GM21717 (cell line): Measurements from ENCODE around the gene DSCAML1.
A peak's percentile ranks its signal among the peaks of the same experiment; 100 is the strongest.
"Not testable (repeated sequence)": the region's sequence is repeated elsewhere in the genome, so short reads cannot be mapped to it uniquely, and the experiment has no call there.

ENCODE experiments used
- ATAC-seq: cut with Tn5 transposase; IDR thresholded peaks from one replicate; pipeline ENCODE4 v1.9.1; 2021; ENCODE audit warnings: mild to moderate bottlenecking, moderate library complexity; ENCODE audit not compliant: unreplicated experiment

Gene DSCAML1

DNA sequence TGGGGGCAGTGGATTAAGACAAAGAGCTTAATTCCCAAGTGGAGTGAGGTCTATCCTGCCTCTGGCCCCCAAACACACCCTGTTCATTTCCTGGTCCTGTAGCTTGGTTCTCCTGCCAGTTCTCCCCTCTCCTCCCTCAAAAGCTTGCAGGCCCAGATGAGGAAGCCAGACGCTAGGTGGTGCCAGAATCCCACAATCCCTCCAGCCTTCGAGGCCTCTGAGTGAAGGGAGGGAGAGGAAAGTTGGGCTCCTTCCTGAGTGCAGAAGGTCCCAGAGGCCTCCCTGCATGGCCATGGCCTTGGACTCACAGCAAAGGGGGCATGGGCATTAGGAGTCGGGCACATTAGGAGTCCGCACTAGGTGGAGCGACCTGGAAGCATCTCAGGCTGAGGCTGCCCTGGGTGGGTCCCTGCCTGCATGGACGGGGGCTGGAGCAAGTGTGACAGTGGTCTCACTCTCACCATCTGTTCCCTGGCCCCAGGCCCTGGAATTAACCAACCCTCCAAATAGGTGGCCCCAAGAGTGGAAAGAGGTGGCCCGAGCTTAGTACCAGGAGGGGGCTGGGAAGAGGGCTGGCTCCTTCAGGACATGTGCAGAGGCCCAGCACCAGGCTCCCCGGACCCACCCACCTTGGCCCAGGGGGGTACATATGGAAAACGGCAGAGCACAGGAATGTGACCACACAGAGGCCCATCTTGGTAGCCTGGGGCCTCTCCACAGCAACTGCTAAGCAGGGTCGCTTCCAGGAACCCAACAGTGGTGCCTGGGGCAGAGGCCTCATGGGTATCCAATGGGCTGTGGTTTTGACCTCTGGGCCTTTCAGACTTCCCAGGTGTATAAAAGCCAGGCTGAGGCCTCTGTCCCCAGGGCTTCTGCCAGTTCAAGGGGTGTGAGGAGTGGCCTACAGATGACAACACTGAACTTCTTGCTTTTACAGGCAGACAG is 22.4 kb upstream of the DSCAML1 start:
- no peak for ATAC-seq

DNA sequence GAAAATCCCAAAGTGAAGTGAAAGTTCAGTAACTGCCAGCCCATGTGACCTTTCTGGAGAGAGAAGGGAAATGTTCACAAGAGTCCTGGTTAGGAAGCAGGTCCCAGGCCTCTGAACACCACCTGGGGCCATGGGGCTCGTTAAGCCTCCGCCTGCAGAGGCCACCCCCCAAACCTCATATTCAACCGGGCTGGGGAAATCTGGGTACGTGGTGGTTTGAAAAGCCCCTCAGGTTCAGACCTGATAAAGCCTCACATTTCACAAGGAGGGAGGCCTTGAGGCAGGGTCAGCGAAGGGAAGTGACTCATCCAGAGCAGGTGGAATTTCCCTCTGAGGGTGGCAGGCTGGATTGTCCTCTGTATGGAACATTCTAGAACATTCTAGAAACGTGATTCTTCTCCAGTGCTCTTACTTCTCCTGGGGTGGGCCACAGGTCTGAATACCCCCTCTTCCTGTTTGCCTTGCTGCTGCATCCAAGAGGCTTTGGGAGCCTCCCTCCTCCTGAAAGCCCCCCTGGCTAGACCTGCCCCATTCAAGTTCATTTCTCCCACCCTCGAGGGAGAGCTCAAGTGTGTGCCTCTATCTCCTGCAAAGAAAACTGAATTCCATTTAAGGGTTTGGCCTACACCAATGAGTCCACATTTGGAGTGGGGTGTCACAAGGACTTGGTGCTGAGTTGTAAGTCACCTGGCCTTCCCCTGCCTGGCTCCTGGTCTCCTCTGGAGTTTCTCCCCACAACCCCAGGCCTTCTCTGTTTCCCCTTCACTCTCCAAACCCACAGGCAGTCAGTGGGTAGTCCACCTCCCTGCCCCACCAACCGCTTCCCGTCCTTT is 21.2 kb upstream of the DSCAML1 start:
- ATAC-seq: no peak

DNA sequence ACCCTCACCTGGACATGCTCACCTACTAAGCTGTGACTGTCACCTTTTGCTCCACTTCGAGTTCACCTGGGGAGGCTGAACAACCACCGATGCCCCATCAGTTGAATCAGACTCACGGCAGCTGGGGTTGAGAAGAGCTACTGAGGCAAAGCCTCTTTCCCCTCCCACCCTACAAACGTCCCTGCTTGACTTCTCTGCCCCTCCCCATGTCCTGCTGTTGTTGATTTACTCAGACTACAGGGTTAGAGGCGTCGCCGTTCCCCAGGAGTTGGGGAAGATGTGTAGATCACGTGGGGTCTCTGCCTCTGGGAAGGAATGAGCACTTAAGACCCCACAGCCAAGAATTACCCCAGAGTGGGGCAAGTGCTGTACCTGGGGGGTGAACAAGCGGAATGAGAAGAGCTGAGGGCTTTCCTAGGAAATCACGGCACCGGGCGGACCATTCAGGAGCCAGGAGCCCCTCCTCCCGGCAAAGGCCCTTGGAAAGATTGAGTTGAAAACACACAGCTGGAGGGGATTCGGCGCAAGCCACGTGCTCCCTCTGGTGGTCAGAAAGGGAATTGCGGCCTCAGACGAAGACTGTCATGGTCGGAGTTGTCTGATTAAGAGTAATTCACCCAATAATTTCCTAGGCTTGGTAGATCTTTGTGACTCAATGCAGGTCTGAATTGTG is 20.5 kb upstream of the DSCAML1 start:
- ATAC-seq: no peak

DNA sequence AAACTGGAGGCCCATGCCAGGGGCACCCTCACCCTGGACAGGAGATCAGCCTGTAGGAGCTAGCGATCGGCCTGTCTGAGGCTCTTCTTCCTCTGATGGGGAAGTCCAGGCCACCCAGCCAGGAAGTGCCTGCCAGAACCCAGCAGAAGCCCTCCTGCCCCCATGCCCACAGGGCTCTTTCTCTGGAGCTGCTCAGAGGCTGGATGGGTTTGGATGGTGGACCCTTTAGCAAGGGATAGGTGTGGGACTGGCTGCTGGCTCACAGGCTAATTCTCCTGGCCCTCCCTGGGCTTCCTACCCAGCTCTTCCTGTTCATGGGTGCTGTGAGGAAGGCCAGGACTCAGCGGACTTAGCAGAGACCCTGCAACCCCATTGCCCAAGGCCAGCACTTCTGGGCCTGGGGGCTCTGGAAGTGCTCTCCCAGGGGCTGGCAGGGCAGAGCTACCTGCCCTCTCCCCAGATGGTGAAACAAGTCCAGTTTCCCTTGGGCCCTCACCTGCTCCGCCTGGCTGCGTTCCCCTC is 19.9 kb upstream of the DSCAML1 start:
- ATAC-seq: no peak

DNA sequence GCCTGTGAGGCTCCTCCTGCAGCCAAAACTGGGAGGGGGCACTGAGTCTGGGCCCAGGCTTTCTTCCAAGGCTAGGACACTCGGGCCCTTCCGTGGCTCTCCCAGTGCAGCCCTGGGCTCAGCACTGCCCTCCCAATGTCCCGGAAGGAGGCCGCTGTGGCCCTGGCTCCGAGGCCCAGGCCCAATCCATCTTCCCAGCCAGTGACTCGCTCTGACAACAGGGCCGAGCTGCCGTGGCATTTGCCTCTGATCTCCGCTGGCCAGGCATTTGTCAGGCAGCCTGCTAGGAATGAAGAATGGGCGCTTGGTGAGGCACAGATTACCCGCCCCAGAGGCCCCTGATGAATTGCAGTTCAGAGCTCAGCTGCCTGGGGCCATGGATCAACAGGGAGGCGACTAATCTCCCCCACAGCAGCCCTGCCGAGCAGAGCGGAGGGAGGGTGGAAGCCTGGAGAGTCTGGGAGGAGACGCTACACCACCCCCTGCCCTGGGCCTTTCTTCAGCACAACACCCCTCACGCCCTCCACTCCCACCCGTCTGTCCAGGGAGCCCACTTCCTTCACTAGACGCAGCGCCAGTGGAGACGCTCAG is 19.2 kb upstream of the DSCAML1 start:
- no peak for ATAC-seq

DNA sequence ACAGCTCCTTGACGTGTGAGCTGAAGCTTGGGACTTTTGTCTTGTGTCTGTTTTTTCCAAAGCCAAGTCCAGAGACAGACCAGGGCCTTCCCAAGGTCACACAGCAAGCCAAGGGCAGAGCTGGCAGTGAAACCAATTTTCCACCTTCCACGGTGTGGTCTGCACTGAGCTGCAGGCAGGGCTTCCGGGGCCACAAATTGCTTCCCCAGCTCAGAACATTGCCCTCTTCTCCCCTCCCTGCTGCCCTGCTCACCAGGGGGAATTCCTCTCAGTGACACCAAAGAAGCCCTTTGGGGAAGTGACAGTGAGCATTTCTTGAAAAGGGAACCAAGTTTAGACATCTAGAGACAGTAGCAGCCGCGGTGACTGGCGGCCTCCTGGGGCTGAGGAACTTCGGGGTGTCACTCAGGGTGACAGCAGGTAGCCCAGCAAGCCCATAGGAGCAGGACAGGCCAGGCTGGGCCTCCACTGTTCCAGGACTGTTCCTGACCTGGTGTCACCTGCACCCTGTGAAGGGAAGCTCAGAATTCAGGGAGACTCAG is 18.3 kb upstream of the DSCAML1 start:
- ATAC-seq: peak; percentile 66

DNA sequence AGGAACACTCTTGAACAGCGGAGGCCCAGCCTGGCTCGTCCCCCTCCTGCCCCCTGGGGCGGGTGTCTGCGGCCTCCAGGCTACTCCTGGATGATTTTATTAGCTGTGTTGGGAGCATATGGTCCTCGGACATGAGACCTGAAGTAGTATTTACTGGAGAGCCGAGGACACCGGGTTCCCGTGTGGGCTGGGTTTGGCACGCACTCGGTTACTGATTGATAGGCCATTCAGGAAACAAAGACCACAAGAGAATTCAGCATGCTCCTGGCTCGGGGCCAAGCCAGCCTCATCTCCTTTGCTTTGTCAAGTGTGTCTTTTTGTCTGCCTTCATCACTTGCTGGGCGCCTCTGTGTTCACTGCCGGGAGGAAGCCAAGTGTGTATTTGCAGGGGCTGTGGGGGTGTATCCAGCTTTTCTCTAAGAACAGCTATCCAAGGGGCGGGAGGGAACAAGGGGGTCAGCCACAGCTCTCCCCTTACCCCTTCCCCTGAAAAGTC is 17.8 kb upstream of the DSCAML1 start:
- ATAC-seq: peak; percentile 33

DNA sequence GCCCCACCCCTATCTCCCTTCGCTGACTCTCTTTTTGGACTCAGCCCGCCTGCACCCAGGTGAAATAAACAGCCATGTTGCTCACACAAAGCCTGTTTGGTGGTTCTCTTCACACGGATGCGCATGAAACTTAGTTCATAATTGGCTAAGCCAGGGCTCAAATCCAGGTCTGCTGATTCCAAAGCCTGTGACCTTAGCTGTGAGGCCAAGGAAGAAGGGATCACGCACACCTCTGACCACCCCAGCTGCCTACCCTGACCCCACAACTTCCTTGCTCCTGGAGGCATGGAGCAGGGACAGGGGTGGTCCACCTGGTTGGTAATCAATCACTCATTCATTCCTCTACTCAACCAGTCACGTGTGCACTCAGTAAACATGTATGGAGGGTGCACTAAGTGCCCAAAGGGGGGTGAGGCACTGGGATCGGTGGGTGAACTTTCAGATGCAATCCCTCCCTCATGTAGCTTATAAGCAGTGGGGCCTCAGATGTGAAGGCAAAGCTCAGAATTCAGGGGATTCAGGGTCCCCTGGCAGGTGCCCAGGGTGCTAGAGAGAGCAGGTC is 17.3 kb upstream of the DSCAML1 start:
- ATAC-seq: no peak

DNA sequence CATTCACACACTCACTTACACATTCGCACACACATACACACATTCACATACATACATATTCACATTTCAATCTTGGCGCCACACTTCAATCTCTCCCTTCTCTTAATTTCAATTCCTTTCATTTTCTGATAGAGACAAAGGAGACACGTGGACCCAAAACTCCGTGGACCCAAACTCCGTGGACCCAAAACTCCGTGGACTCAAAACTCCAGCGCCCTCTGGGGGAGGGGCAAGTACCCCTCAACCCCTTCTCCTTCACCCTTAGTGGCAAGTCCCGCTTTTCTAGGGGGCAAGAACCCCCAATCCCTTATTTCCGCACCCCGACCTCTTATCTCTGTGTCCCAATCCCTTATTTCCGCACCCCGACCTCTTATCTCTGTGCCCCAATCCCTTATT is 13.0 kb upstream of the DSCAML1 start:
- not testable (repeated sequence) for ATAC-seq

DNA sequence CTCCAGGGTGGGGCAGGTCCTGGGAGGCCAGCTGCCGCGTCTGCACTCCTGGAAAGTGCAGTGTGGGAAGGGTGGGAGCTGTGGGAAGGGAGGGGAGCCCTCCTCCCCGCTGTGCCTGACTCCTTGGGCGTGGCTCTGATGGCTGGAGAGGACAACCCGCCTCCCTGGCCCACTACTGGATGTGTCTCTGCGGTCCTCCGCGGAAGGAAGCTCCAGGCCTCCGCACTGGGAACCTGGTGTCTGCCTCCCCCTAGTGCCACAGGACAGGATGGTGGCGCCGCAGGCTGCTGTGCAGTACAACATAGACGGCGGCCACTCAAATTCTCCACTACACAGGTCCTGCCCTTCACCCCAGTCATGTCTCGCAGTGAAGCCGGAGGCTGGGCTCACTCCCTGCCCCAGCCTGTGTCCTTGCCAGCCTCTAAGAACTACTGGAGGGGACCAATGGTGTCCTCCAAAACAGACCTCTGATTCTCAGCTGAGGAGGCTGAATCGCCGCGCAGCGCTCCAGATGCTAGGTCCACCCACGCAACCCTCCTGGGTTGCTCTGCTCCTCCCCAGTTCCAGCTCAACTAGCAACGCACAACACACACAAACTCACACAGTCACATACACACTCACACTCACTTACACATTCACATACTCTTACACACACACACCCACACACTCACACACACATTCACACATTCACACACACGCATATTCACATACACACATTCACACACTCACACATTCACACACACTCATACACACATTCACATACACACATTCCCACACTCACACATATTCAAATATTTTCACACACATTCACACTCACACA is 12.4 kb upstream of the DSCAML1 start:
- no peak for ATAC-seq

DNA sequence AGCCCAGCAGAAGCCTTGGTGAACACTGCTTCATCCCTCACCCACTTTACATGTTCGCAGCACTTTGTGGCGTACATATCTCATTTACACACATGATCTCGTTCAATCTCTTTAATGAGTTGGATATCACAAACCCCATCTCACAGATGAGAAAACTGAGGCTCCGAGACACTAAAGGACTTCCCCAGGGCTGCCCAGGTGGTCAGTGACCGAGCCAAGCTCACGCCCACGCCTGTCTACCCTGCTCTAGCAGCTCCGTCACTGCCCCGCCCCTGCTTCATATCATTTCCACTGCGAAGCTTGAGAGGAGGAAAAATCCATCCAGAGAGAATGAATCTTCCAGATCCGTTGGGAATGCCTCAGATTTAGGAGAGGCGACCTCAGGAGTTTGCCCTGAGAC is 11.8 kb upstream of the DSCAML1 start:
- ATAC-seq: no peak

DNA sequence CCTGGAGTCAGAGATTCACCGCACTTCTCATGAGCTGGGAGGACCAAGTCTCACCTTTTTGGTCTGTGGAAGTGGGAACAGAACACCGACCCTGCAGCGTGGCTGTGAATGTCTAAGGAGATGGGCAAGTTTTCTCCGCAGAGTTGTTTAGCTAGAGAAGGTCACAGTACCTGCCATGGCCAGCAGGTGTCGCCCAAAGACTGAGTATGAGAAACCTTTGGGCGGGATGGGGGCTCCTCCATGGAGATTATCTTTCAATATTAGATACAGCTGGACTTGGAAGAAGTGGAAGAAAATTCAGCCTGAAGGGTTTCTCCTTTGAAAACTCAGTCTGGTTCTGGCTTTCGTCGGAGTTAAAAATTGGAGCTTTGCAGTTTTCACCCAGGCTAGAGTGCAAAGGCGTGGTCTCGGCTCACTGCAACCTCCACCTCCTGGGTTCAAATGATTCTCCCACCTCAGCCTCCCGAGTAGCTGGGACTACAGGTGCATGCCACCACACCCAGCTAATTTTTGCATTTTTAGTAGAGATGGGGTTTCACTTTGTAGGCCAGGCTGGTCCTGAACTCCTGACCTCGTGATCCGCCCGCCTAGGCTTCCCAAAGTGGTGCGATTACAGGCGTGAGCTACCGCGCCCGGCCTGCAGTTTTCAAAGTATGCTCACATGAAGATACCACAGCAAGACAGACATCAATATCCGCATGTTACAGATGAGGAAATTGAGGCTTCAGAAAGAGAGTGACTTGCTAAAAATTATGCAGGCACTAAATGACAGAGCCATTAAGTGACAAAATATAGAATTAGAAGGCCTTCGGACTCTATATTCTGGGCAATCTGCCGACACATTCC is 10.7 kb upstream of the DSCAML1 start:
- ATAC-seq: no peak

DNA sequence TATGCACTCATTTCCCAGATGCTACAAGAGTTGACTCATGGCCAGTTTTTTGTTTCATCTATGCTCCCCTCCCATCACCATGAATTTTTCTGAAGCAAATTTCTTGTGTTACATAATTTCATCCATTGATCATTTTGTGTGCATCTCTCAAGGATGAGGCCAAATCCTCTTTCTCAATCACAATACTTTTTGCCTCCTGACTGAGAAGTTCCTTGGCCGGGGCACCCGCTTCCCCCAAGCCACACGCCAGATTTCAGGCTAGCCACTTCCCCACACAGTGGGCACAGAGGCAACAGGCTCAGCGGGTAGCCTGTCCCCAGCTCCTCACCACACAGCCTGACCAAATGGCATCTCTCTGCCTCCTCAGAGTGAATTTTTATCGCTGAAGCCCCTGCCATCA is 9.8 kb upstream of the DSCAML1 start:
- no peak for ATAC-seq

DNA sequence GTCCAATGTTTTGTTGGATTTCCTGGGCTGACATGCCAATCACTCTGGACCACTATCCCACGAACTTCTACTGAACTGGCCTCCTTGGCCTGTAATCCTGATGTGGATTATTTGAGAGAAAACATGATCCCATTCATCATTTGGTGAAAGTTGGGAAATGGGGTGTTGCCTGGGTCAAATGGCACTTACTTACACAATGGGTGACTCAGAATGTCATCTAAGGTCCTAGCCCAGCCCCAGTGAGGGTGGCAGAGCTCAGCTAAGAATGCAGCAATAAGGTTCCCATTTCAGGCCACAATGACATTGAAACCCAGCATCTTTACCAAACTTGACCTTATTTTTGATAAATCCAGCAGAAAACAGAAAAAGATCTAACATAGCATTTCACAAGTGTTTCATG is 8.0 kb upstream of the DSCAML1 start:
- no peak for ATAC-seq

DNA sequence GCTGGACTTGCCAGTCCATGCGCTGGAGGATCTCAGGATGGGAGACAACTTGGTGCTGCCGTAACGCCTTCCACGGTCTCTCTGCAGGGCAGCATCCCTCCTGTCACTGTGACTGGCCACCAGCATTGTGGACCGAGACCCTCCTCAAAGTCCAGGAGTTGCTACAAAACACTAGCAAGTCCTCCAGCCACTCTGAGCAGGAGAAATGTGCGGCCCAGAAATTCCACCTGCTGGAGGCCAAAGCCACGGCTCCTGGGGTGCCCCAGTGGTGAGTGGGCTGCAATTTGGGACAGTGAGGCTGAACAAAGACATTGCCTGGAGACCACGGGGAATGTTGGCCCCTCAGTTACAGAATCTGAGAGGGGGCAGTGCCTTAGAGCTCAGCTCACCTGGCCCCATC is 6.9 kb upstream of the DSCAML1 start:
- no peak for ATAC-seq

DNA sequence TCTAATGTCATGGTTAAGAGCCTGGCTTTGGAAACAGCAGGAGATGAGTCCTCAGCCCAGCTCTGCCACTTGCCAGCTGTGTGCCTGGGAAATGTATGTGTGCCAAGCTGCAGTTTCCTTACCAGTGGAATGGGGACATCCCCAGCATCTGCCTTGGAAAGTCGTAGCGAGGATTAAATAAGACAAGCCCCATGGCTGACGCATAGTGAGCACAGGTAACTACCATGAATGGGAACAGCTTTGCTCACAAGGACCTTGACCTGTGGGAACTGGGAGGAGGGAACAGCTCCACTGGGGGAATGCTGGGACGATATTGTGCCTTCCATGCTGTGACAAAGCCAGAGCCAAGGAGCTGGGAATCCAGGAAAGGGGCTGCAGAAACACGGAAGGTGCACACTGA is 2.6 kb upstream of the DSCAML1 start:
- ATAC-seq: no peak

DNA sequence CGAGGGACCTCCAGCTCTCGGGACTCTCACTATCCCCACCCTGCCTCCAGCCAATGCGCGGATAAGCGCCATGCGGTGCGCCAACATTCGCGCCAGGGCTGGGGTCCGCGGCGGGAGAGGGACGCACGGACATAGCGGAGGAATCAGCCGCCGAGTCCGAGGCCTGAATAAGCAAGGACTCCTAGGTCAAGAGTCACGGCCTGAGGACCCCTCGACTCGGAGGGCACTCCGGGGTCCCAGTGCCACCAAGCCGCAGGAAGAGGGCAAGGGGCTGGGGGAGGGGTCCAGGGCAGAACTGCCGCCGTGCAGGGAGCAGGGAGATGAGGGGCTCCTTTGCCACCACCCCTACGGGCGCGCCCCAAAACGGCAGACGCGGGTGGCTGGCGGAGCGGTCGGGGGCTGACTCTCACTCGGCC is 552 bp downstream of the DSCAML1 start:
- no peak for ATAC-seq
